LoVo (cell line): ENCODE measurements around the gene GNG5.
A peak's percentile ranks its signal among the peaks of the same experiment; 100 is the strongest.
"Not testable (repeated sequence)": the region's sequence is repeated elsewhere in the genome, so short reads cannot be mapped to it uniquely, and the experiment has no call there.

Experiments
- DNase-seq: peaks from one replicate; pipeline ENCODE4 v3.0.0-alpha.2; 2016; ENCODE audit warnings: low spot score

The GNG5 gene

DNA sequence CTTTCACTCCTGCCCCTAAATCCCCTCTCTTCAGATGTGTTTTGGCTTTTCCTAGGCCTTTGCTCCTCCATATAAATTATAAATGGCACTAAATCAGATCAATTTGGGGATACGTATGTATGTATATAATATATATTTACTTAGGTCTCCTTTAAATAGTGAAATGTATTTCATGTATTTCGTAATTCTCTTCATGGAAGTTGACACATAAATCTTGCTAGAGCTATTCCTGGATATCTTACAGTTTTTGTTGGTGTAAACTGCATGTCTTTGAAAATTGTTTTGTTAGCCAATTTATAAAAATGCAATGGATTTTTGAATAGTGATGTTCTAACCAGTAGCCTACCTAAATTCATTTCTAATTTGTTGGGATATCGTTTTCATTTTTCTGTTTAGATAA is 18.3 kb downstream of the GNG5 start:
- no peak for DNase-seq

DNA sequence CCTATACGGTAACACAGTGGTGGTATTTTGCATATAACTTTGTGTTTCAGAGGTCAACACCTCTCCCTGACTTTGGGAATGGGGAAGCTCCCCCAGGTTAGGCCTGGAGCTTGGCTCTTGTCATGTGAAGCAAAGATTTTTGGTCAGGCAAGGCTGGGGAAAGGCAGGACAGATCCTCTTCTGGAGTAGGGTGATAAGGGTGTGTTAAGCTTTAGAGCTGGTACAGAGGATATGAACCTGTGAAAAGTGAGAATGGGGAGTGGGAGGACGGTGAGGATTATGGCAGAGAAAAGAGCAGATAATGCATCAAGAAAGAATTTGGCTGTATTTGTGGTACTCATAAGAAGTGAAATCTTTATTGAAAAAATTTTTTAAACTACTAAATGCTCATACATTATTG is 25.1 kb downstream of the GNG5 start:
- DNase-seq, result no peak

DNA sequence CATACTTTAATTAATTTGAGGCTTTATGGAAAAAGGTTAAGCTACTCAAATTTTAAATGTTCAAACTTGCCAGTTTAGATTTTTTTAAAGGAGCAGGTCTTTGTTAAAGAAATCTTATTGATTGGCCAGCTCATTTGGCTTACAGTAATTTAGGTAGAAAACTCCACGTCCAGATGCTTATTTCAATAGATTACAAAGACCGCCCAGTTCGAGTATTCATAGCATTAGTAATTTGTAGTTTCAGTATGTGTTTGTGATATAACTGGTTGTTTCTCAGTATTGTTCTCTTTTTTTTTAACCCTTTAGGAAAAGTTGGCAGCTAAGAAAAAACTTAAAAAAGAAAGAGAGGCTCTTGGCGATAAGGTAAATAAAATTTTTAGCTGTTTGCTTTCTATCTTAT is 25.7 kb downstream of the GNG5 start:
- no peak for DNase-seq

DNA sequence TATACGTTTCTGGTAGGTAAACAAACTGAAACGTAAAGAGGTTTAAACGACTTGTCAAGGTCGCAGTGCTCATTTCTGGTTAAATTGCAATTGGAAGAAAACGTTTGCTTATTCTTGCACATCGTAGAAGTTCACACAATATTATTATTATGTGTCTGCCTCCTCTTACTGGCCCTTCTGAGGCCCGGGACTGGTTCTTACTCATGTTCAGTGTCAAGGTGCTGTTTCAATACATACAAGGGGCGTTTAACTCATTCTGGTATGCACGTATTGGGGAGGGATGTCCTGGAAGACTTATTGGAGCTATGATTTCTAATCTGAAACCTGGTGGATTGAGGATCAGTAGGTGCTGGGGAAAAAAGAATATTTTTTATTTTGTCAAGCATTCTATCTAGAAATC is 26.4 kb downstream of the GNG5 start:
- peak; percentile 11 for DNase-seq

DNA sequence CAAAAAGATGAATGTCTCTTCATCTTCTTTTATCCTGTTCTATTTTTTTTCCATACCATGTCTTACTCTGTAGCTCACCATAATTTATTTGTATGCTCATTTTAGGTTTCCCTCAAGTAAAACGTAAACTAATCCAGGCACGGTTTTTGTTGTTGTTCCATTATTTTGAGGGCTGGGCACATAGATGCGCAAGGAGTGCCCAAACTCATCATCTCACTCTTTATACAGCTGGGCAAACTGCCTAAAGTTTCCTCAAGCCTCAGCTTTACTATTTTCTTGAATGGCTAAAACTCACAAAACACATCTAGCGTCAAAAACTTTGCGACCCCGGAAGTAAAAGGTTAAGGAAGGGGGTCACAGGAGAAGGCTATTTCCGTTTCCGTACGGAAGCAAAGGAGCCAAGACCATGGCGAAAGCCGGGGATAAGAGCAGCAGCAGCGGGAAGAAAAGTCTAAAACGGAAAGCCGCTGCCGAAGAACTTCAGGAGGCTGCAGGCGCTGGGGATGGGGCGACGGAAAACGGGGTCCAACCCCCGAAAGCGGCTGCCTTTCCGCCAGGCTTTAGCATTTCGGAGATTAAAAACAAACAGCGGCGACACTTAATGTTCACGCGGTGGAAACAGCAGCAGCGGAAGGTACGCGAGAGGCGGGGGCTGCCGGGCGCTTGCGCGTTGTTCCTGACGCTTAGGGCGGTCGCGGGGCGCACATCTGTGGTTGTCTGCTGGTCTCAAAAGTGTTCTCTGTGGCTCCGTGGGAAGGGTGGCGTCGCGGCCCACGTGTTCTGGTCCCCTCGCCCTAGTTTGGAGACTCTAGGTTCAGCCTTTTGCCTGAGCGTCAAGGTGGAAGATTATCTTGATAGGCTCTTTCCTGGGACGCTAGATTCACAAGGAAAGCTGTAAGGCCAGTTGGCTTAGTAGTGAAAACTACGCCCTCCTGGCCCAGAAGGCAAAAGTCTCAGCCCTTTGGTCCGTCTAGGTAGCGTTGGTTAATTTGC is 27.2 kb downstream of the GNG5 start, which contains the start of gene RPF1:
Gene RPF1, plus strand, starts transcription at position 391 of the 993 bp plus-strand sequence. Its CDS starts 16 bp downstream, at position 407.
- peak; percentile 86 for DNase-seq

DNA sequence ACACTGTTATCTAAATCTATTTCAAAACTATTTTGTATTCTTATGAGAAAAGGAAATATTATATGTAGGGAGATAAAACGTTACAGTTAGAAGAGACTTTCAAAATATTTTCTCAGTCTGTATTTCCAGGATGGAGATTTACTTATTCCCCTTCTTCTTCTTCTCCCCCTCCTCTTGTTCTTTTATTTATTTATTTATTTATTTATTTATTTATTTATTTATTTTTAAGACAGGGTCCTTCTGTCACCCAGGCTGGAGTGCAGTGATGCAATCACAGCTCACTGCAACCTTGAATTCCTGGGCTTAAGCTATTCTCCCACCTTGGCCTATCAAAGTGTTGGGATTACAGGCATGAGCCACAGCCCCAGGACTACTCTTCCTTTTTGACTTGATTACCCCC is 30.2 kb downstream of the GNG5 start:
- no peak for DNase-seq

DNA sequence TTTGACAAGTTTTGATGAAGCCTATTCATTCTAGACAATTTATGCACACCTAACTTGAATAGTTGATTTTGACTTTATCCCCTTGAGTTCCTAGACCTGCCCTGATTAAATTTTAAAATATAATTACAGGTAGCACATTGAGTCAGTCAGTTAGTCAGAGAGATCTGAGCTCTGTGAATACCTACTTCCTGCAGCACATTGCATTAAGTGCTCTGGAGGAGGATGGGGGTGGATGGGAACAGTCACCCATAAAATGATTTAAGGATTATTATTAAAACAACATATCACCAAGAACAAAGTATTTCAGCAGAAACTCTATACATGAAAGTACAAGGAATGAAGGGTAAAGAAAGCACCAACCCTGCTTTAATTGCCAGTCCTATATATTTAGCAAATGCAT is 39.1 kb downstream of the GNG5 start:
- no peak for DNase-seq

DNA sequence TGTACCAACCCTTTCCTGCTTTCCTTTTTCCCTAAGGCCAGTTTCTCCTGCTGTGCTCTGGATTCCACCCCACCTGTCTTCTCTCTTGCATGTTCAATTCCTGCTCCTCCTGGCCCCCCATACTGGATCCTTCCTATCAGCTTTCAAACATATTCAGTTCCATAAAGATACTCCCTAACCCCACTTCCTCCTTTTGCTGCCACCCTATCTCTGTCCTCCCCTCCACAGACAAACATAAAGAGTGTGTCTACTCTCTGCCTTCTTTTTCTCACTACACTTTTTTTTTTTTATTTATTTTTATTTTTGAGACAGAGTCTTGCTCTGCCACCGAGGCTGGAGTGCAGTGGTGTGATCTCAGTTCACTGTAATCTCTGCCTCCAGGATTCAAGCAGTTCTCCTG is 44.3 kb downstream of the GNG5 start:
- DNase-seq, result no peak

DNA sequence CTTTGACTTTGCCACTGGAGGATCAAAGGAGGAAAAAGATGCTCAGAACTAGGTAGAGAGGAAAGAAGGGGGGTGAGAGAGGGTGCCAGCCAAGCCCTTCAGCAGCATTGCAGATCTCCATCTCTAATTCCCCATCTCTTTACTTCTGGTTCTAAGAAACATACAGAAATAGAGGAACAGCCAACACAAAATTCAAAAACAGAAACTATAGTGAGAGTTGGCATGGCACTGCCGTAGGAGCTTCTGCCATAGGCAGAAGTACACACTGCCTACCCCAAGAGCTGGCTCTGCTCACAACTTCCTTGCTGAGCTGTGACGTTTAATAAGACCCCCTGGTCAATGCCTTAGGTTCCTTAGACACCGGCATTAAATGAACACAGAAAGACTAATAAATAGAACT is 53.9 kb downstream of the GNG5 start:
- no peak for DNase-seq

DNA sequence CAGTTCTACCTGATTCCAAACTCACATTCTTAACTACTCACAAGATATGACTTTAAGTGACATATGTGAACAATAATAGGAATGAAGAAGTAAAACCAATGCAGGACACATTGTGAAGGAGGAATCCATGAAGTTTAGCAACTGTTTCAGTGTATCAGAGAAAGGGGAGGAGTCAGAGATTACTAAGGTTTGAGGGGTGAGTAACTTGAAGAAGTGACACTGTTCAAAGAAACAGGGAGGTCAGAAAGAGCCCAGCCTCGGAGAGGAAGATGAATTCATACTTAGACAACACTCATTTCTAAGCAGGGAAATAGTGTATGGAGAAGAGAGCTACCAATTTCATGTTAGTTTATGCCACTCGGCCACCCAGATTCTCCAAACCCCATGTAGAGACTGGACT is 55.5 kb downstream of the GNG5 start:
- no peak for DNase-seq

DNA sequence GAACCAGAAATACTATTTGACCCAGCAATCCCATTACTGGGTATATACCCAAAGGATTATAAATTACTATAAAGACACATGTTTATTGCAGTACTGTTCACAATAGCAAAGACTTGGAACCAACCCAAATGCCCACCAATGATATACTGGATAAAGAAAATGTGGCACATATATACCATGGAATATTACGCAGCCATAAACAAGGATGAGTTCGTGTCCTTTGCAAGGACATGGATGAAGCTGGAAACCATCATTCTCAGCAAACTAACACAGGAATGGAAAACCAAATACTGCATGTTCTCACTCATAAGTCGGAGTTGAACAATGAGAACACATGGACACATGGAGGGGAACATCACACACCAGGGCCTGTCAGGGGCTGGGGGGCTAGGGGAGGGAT is 57.7 kb downstream of the GNG5 start:
- DNase-seq, result not testable (repeated sequence)
